ENCODE results near the gene SULT1B1. TPM values are rescaled to one million over a fixed set of nuclear protein-coding genes. Genes with fewer than 3 reads are reported as not detected.

SULT1B1 gene
- total and polyA plus RNA-seq, 10 of the 15 experiments (the other 5 are each of a cell fraction or from before 2014, with no cell fraction given) = 0.01 to 0.05 (median 0.01) TPM; not detected in 7

DNA sequence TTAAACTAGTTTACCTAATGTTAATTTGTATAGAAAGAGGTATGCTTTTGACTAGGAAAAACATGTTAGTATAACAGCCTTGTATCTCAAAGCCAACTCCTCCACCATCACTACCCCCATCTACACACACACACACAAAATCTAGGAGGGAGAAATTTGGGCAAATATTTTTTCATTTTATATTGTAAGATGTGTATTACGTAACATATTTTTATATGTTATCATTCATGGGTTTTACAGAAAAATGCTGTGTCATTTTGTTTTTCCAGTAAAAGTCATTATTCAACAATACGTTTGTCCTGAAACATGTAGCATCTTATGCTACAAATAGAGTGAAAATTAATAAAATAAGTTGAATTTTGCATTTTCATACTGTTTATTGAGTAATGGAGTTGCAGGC, 3.0 kb downstream of the SULT1B1 start:
- Histone ChIP-seq H3K79me2 (ENCODE audit: control insufficient read depth, insufficient read depth, low read length) (no peaks in the 10 kb centered on the region), H4K20me1 (ENCODE audit: control insufficient read depth, insufficient read depth) (no peaks in the 10 kb centered on the region), H2AFZ (ENCODE audit: control insufficient read depth, low read depth, low read length) (no peak overlapping the region), H3K9ac (ENCODE audit: control insufficient read depth, insufficient read depth, low read length) (no peak overlapping the region), H3K36me3 (ENCODE audit: control insufficient read depth in 2 of 2, insufficient read depth in 2 of 2, low read length in 1 of 2) (no peaks in the 10 kb centered on the region), H3K27me3 (replicated peaks in 1 of 2; ENCODE audit: control insufficient read depth in 2 of 2, insufficient read depth in 2 of 2, low read length in 1 of 2) (no peaks in the 10 kb centered on the region), H3K27ac (ENCODE audit: control insufficient read depth, insufficient read depth) (no peak overlapping the region), H3K4me2 (ENCODE audit: control insufficient read depth, insufficient read depth) (no peak overlapping the region), H3K9me3 (replicated peaks; ENCODE audit: control insufficient read depth, insufficient read depth, low read length) (no peaks in the 10 kb centered on the region), H3K4me1 (ENCODE audit: control insufficient read depth, insufficient read depth, low read length) (no peaks in the 10 kb centered on the region), H3K4me3 (no peak overlapping the region)
- DNase-seq (ENCODE audit: low read depth, low spot score) = no peak
- intact Hi-C loops (cut with micrococcal nuclease; ENCODE audit: unreplicated experiment) (no loop called here), in situ Hi-C loops (cut with MboI) (no loop called here)
- ChIA-PET POLR2A (no interaction called here), CTCF (interaction anchor here (1.0 kb wide), 1 partner anchor 12 kb away, joined by 3 read pairs; no protein-coding TSS in a partner anchor), SMC1A (ENCODE audit: uncharacterized antibody, unreplicated experiment) (interaction anchor here (0.6 kb wide), 1 partner anchor 1148 kb away, joined by 3 read pairs; no protein-coding TSS in a partner anchor), RAD21 (ENCODE audit: unreplicated experiment) (no interaction called here)
- no peak for FAIRE-seq
- BruUV-seq (replicated peaks) = no TSS peak
- TF ChIP-seq PAX8 (IDR thresholded peaks at IDR 0.05) (no peak), TBL1XR1 (IDR thresholded peaks at IDR 0.05; ENCODE audit: low read depth, low read length) (no peak), SREBF1 (IDR thresholded peaks at IDR 0.05; ENCODE audit: low read length) (no peak), GABPA (IDR thresholded peaks at IDR 0.05; ENCODE audit: low read depth) (no peak), ETV6 (conservative IDR thresholded peaks at IDR 0.05 in 1 of 2, IDR thresholded peaks at IDR 0.05 in 1 of 2; ENCODE audit: borderline replicate concordance in 1 of 2, low read depth in 1 of 2) (no peak)
- TF ChIP-seq, protein P1, sequence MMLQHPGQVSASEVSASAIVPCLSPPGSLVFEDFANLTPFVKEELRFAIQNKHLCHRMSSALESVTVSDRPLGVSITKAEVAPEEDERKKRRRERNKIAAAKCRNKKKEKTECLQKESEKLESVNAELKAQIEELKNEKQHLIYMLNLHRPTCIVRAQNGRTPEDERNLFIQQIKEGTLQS (IDR thresholded peaks at IDR 0.05; ENCODE audit: borderline replicate concordance, extremely low read depth, low read depth, low read length) = no peak
- 12% methylated on average over 2 of the region's 2 CpGs for WGBS (ENCODE audit: insufficient coverage, insufficient replicate concordance, low lambda C conversion rate, missing lambda C conversion rate)
- no peak for ATAC-seq

GRCh38 chr4:69754926-69755580, 5.4 kb downstream of the SULT1B1 start:
- in situ Hi-C loops (cut with MboI) (no loop called here), intact Hi-C loops (cut with micrococcal nuclease; ENCODE audit: unreplicated experiment) (no loop called here)
- Histone ChIP-seq H3K9ac (ENCODE audit: control insufficient read depth, insufficient read depth, low read length) (no peak overlapping the region), H3K36me3 (ENCODE audit: control insufficient read depth in 2 of 2, insufficient read depth in 2 of 2, low read length in 1 of 2) (no peaks in the 10 kb centered on the region), H3K4me3 (no peak overlapping the region), H3K9me3 (replicated peaks; ENCODE audit: control insufficient read depth, insufficient read depth, low read length) (no peaks in the 10 kb centered on the region), H3K27me3 (replicated peaks in 1 of 2; ENCODE audit: control insufficient read depth in 2 of 2, insufficient read depth in 2 of 2, low read length in 1 of 2) (no peaks in the 10 kb centered on the region), H3K4me1 (ENCODE audit: control insufficient read depth, insufficient read depth, low read length) (no peaks in the 10 kb centered on the region), H3K4me2 (ENCODE audit: control insufficient read depth, insufficient read depth) (no peak overlapping the region), H2AFZ (ENCODE audit: control insufficient read depth, low read depth, low read length) (no peak overlapping the region), H3K27ac (ENCODE audit: control insufficient read depth, insufficient read depth) (no peak overlapping the region), H3K79me2 (ENCODE audit: control insufficient read depth, insufficient read depth, low read length) (no peaks in the 10 kb centered on the region), H4K20me1 (ENCODE audit: control insufficient read depth, insufficient read depth) (no peaks in the 10 kb centered on the region)
- TF ChIP-seq PML (IDR thresholded peaks at IDR 0.05; ENCODE audit: low read length) = no peak
- no peak for TF ChIP-seq TAF1 (IDR thresholded peaks at IDR 0.05; ENCODE audit: borderline replicate concordance, low read depth, low read length)
- no peak for TF ChIP-seq ZNF687 (IDR thresholded peaks at IDR 0.05)
- no peak for TF ChIP-seq POLR2A (IDR thresholded peaks at IDR 0.05; ENCODE audit: low read depth, low read length)
- FAIRE-seq (no peak), DNase-seq (ENCODE audit: low read depth, low spot score) (no peak), ATAC-seq (no peak)
- no TSS peak for BruUV-seq (replicated peaks)
- RAD21 ChIA-PET (ENCODE audit: unreplicated experiment) = no interaction called here
- WGBS (ENCODE audit: insufficient coverage, insufficient replicate concordance, low lambda C conversion rate, missing lambda C conversion rate) = 30% methylated on average over 4 of the region's 4 CpGs
- CTCF ChIA-PET = no interaction called here
- SMC1A ChIA-PET (ENCODE audit: uncharacterized antibody, unreplicated experiment) = interaction anchor here (1.1 to 1.2 kb wide), 2 partner anchors 7 to 23 kb away, joined by 3 read pairs; no protein-coding TSS in a partner anchor
- POLR2A ChIA-PET = no interaction called here
